Esophagus mucosa (tissue), 1 donor: ENCODE measurements around the gene SMCR8. TPM values are rescaled to one million over a fixed set of nuclear protein-coding genes. Genes with fewer than 3 reads are reported as not detected.
"Not testable (repeated sequence)": the region's sequence is repeated elsewhere in the genome, so short reads cannot be mapped to it uniquely, and the experiment has no call there.

Experiments
- ATAC-seq: fragments of 200-7000 bp; cut with Tn5 transposase; one replicate; pipeline ENCODE4 v1.9.1; 2020
- total RNA-seq: library from RNA; stranded (reverse); gene quantifications from one replicate; pipeline ENCODE4 v1.2.4, GENCODE V29; 2023
- donor health status: DM: yes; HTN: yes; CAD: no.

SMCR8 gene
- total RNA-seq, 1 donor from 2014 or later, result 8.6 TPM

DNA sequence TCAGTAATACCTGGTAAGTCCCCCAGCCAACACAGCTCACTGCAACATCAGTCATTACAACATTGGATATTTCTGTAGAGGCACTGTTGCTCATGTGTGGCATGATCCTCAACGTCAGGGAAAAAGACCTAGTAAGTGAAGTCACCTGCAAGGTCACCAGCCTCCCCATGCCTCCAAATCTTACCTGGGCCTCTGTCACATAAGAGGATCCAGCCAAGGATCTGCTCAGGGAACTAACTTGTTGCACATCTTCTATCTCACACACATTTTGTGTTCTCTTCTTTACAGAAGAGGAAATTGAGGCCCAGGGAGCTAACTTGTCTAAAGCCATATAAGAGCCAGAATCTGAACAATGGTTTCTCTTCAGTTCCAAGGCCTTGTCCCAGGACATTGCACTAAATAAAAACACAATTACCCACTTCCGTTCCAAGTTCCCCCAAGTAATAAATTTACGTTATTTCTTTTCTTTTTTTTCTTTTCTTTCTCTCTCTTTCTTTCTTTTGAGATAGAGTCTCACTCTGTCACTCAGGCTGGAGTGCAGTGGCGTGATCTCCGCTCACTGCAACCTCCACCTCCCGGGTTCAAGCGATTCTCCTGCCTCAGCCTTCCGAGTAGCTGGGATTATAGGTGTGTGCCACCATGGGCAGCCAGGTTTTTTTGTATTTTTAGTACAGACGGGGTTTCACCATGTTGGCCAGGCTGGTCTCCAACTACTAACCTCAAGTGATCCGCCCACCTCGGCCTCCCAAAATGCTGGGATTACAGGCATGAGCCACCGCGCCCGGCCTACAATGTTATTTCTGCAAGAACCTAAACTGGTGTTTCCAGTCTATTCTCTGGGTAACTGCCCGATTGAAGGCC is 47.0 kb downstream of the SMCR8 start:
- ATAC-seq, result peak; percentile 57

DNA sequence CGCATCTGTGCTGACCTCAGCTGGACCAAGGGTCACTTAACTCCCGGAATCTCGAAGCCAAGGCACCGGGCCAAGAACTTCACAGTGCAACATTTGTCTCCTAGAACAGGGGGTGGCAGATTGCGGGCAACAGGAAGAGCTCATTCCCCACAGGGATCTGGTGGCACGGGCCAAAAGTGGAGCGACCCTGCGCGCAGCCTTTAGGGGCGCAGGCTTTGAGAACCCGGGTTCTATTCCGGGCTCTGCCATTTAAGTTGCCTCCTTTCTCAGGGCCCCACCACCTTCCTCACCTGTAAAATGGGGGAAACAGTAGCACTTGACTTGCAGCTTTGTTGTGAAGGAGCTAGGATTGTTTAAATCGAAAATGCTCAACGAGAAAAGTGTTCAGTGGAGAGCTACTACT is 47.6 kb downstream of the SMCR8 start:
- ATAC-seq, result no peak

DNA sequence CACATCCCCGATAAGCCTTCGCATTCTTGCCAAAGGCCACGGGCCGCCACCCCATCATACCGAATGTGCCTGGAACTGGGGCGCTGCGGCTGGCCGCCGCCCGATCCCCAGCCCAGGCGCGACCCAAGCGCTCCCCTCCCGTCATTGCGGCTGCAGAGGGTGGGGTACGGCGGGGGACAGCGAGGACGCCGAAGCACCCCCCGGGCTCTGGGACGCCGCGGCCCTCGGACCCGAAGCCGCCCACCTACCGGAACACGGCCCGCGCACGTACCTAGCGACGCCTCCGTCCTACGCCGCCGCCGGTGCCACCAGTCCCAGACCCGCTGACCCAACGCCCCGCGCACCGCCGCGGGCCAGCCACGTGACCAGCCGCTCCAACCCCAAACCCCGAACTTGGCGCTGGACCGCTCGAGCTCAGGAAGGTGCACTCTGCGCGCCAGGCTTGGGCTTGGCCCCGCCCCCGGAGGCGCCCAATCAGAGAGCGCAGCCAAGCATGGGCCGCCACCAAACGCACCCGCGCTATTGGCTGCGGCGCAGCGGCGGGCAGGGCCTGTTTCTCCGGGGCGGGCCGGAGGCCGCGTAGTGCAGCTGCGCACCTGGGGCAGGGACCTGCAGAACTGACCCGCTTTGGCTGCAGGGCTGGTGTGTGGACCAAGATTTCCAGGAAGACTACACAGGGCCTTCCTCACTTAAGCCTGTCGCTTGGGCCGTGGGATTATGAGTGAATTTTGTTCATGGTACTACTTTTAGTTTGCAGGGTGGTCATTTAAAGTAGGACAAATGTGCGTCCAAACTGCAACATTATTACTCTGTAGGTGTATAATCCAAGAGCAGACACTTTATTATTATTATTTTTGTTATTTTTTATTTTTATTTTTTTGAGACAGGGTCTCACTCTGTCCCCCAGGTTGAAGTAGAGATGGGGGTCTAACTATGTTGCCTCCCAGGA is 48.3 kb downstream of the SMCR8 start, which contains the start of gene SHMT1:
TSS of gene SHMT1 (minus strand) at position 450 of the 949 bp plus-strand sequence. CDS start 7,569 bp downstream, outside the sequence.
- ATAC-seq, result peak; percentile 100

DNA sequence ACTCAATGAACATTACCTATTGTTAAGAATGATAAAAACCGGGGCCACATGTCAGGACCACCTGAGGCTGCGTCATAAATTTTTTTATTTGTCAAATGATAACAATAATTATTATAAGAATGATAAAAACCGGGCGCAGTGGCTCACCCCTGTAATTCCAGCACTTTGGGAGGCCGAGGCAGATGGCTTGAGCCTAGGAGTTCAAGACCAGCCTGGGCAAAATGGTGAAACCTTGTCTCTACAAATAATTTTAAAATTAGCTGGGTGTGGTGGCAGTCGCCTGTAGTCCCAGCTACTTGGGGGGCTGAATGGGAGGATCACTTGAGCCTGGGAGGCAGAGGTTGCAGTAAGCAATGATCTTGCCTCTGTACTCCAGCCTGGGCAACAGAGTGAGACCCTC is 49.1 kb downstream of the SMCR8 start:
- ATAC-seq, result no peak

DNA sequence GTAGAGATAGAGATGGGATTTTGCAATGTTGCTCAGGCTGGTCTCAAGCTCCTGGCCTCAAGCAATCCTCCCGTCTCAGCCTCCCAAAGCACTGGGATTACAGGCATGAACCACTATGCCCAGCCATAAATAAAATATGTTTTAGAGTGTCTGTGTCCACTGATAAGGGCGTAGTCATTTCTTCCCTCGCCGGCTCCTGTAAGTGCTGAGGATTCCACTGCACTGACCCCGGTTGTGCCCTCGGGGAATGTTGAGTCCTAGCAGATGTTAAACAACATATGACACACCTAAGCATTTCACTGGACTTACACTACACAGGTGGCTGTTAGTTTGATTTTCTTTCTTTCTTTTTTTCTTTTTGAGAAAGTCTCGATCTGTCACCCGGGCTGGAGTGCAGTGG is 53.9 kb downstream of the SMCR8 start:
- ATAC-seq, result no peak

DNA sequence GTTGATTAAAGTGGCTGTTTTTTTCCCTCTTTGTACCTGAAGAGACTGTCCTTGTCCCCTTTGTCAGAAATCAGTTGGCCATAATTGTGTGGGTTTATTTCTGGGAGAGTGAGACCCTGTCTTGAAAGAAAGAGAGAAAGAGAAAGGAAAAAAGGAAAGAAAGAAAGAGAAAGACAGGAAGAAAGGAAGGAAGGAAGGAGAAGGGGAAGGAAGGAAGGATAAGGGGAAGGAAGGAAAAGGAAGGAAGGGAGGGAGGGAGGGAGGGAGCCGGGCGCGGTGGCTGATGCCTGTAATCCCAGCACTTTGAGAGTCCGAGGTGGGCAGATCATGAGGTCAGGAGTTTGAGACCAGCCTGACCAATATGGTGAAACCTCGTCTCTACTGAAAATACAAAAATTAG is 55.7 kb downstream of the SMCR8 start:
- no peak for ATAC-seq

DNA sequence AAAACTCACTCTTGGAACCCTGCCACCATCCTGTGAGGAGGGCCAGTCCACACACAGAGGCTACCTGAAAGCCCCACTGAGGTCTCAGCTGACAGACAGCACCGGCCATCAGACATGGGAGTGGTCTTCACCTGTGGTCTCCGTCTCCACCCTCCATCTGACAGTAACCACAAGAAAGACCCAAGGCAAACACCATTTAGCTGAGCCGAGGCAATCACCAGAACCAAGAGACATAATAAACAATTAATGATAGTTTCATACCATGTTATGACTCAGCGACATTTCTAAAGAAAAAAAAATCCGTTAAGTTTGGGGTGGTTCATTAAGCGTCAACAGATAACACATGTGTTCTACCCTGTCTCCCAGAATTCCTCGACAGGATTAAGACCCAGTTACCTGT is 56.4 kb downstream of the SMCR8 start:
- no peak for ATAC-seq

DNA sequence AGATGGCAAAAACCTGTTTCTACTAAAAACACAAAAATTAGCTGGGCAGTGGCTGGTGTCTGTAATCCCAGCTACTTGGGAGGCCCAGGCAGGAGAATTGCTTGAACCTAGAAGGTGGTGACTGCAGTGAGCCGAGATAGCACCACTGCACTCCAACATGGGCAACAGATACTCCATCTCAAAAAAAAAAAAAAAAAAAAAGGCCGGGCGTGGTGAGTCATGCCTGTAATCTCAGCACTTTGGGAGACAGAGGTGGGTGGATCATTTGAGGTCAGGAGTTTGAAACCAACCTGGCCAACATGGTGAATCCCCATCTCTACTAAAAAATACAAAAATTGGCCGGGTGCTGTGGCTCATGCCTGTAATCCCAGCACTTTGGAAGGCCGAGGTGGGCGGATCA is 58.1 kb downstream of the SMCR8 start:
- not testable (repeated sequence) for ATAC-seq

DNA sequence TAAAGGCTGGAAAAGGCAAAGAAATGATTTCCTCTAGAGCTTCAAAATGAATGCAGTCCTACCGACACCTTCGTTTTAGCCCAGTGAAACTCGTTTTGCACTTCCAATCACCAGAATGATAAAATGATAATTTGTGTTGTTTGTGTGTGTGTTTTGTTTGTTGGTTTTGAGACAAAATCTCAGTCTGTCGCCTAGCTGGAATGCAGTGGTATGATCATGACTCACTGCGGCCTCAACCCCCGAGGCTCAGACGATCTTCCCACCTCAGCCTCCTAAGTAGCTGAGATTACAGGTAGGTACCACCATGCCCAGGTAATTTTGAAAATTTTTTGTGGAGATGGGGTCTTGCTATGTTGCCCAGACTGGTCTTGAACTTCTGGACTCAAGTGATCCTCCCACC is 59.1 kb downstream of the SMCR8 start:
- ATAC-seq, result no peak

Other genes starting within 250 kb of the SMCR8 start
- gene DRG2, start 227.3 kb upstream of the SMCR8 start, total RNA-seq, result 29.4 TPM
- gene MYO15A, start 206.5 kb upstream of the SMCR8 start, total RNA-seq, result 0.44 TPM
- 45.3 TPM for gene ALKBH5, start 131.5 kb upstream of the SMCR8 start, total RNA-seq
- gene LLGL1, start 89.7 kb upstream of the SMCR8 start, total RNA-seq, result 17.6 TPM
- gene FLII, start 56.6 kb upstream of the SMCR8 start, total RNA-seq, result 210 TPM
- 6.3 TPM for gene MIEF2, start 54.6 kb upstream of the SMCR8 start, total RNA-seq
- gene TOP3A, start 299 bp upstream of the SMCR8 start, total RNA-seq, result 23.8 TPM
- gene SHMT1, start 48.3 kb downstream of the SMCR8 start, total RNA-seq, result 67.1 TPM
- gene EVPLL, start 62.5 kb downstream of the SMCR8 start, total RNA-seq, result 5.3 TPM
- gene LGALS9C, start 161.5 kb downstream of the SMCR8 start, total RNA-seq, result 15.7 TPM